GM12878 (cell line): ENCODE data around the gene MAP4K2.

ENCODE experiments used
- CHD4 ChIP-seq: fragments of 200-600 bp; sonication (generic); IDR thresholded peaks from 2 replicates; pipeline ENCODE4 v1.6.1; 2016; ENCODE audit warnings: mild to moderate bottlenecking
- FOS ChIP-seq: IDR thresholded peaks from 3 replicates; pipeline ENCODE4 v1.6.1; 2011; ENCODE audit warnings: borderline replicate concordance; ENCODE audit not compliant: insufficient read length; ENCODE audit errors: extremely low read depth
- NFYA ChIP-seq: IDR thresholded peaks from 2 replicates; pipeline ENCODE4 v1.6.1; 2011; ENCODE audit warnings: low read depth, mild to moderate bottlenecking, low read length, improper control_type of control experiment, borderline replicate concordance
- PBX3 ChIP-seq: IDR thresholded peaks from 2 replicates; pipeline ENCODE4 v1.6.1; 2011; ENCODE audit warnings: mild to moderate bottlenecking, low read depth, low read length, moderate library complexity; ENCODE audit not compliant: insufficient replicate concordance
- POLR2AphosphoS5 ChIP-seq: IDR thresholded peaks from 2 replicates; pipeline ENCODE4 v1.6.1; 2011; ENCODE audit warnings: mild to moderate bottlenecking, low read length, inconsistent platforms
- RBBP5 ChIP-seq: fragments of 200-600 bp; sonication (generic); conservative IDR thresholded peaks from 2 replicates; pipeline ENCODE4 v1.6.1; 2016
- RFX5 ChIP-seq: IDR thresholded peaks from 2 replicates; pipeline ENCODE4 v1.6.1; 2011; ENCODE audit warnings: low read depth, low read length, improper control_type of control experiment
- ZNF274 ChIP-seq: IDR thresholded peaks from one replicate; pipeline ENCODE4 v1.8.0; 2011; ENCODE audit not compliant: insufficient read length, insufficient read depth
- TF ChIP-seq, protein P1 (sequence below), 3 experiments: IDR thresholded peaks in 2 of 3; conservative IDR thresholded peaks in 1 of 3; 2 replicates each; pipeline ENCODE4 v1.5.1; 2011; ENCODE audit warnings: low read depth in 3 of 3, low read length in 3 of 3, mild to moderate bottlenecking in 3 of 3, control low read depth in 2 of 3, moderate library complexity in 2 of 3, inconsistent platforms in 1 of 3, mixed read lengths in 1 of 3; ENCODE audit not compliant: control insufficient read depth in 2 of 3, insufficient read depth in 1 of 3; ENCODE audit errors: extremely low read depth in 1 of 3
- TF ChIP-seq, protein P2 (sequence below): fragments of 150-350 bp; IDR thresholded peaks from 2 replicates; pipeline ENCODE4 v1.6.1; 2016; ENCODE audit warnings: low read depth, low read length

GRCh38 chr11:64834031-64834722 is 31.2 kb upstream of the MAP4K2 start:
- TF ChIP-seq, protein P1, sequence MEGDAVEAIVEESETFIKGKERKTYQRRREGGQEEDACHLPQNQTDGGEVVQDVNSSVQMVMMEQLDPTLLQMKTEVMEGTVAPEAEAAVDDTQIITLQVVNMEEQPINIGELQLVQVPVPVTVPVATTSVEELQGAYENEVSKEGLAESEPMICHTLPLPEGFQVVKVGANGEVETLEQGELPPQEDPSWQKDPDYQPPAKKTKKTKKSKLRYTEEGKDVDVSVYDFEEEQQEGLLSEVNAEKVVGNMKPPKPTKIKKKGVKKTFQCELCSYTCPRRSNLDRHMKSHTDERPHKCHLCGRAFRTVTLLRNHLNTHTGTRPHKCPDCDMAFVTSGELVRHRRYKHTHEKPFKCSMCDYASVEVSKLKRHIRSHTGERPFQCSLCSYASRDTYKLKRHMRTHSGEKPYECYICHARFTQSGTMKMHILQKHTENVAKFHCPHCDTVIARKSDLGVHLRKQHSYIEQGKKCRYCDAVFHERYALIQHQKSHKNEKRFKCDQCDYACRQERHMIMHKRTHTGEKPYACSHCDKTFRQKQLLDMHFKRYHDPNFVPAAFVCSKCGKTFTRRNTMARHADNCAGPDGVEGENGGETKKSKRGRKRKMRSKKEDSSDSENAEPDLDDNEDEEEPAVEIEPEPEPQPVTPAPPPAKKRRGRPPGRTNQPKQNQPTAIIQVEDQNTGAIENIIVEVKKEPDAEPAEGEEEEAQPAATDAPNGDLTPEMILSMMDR (IDR thresholded peaks at IDR 0.05 in 2 of 3, conservative IDR thresholded peaks at IDR 0.05 in 1 of 3; ENCODE audit: control insufficient read depth in 2 of 3, extremely low read depth in 1 of 3, insufficient read depth in 1 of 3, low read depth in 3 of 3, low read length in 3 of 3): no peak
- TF ChIP-seq RBBP5 (no peak), CHD4 (no peak), POLR2AphosphoS5 (no peak), RFX5 (no peak), PBX3 (no peak), NFYA (no peak), FOS (no peak), ZNF274 (no peak)
- TF ChIP-seq, protein P2, sequence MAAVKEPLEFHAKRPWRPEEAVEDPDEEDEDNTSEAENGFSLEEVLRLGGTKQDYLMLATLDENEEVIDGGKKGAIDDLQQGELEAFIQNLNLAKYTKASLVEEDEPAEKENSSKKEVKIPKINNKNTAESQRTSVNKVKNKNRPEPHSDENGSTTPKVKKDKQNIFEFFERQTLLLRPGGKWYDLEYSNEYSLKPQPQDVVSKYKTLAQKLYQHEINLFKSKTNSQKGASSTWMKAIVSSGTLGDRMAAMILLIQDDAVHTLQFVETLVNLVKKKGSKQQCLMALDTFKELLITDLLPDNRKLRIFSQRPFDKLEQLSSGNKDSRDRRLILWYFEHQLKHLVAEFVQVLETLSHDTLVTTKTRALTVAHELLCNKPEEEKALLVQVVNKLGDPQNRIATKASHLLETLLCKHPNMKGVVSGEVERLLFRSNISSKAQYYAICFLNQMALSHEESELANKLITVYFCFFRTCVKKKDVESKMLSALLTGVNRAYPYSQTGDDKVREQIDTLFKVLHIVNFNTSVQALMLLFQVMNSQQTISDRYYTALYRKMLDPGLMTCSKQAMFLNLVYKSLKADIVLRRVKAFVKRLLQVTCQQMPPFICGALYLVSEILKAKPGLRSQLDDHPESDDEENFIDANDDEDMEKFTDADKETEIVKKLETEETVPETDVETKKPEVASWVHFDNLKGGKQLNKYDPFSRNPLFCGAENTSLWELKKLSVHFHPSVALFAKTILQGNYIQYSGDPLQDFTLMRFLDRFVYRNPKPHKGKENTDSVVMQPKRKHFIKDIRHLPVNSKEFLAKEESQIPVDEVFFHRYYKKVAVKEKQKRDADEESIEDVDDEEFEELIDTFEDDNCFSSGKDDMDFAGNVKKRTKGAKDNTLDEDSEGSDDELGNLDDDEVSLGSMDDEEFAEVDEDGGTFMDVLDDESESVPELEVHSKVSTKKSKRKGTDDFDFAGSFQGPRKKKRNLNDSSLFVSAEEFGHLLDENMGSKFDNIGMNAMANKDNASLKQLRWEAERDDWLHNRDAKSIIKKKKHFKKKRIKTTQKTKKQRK: no peak
